ENCODE data around the gene PSMA6.
"Not testable (repeated sequence)": the region's sequence is repeated elsewhere in the genome, so short reads cannot be mapped to it uniquely, and the experiment has no call there.

Gene PSMA6

DNA sequence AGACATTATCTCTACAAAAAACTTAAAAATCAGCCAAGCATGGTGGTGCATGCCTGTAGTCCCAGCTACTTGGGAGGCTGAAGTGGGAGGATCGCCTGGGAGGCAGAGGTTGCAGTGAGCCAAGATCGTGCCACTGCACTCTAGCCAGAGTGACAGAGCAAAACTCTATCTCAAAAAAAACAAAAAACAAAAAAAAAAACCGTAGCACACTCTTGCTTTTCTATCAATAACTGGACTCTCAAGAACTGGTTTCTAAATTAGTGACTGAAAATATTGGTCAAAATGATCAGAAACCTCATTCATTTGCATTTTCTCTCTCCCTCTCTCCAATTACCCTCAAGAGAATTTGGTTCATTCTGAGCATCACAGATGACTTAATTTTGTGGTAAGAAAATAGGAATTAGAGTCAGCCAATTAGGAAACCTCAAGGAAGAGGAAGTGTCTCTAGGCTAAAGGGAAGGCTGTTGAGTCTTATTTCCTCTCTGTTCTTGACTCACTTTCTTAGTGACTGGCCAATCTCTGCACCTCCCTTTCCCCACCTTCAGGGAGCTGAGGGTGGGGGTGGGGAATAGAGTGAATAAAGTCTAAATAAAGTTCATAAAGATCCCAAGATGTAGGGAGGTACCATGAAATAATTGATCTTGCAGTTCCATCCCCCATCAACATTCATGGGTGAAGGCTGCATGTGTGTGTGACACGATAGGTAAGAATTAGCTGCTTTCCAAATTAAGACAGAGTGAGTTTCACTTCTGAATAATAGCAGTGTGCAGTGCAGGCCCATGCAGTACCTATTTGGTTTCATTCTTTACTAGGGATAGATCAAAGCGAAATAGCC, 6.8 kb upstream of the PSMA6 start:
- DNase-seq: no peak

DNA sequence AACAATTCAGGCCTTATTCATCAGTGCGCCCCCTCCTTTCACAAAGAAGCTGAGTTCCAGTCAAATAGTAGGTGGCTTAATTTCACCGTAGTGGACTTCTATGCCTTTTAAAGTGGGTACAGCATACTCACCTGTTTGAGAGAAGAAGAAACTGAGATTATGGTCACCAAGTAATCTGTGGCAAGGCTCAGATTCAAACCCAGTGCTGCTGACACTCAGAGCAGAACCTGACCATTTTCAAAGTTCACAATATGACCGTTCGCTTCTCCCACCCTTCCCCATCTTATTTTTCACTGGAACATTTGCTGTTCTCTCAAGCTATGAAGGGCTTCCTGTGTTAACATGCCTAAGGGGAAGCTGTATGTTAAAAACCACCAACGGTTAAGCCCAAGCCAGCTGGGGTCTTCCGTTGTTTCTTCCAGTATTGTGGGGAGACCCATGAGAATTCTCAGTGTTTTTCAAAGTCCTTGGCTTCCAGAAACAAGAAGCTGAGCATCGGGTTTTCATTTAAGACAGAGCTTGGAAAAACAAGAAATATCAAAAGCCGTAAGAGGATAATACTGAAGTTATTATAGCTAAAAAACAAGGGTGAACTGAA, 6.1 kb upstream of the PSMA6 start:
- no peak for DNase-seq

DNA sequence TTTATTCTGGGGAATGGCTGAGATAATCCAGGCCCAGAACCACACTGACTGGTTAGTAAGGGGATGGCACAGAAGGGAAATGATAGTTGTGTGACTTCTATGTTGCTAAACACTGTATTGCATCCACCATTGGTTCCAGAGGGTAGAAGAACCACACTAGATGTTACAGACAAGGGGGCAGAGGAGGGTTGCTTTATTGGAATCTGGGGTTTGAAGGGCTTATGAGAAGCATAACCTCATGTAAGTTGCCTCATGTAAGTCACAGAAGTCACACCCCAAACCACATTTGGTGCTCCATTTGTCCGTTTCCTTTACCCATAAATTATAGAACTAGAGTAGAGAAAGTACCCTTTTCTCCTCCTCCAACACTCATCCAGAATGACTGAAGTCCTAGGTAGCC, 5.5 kb upstream of the PSMA6 start:
- DNase-seq: no peak

DNA sequence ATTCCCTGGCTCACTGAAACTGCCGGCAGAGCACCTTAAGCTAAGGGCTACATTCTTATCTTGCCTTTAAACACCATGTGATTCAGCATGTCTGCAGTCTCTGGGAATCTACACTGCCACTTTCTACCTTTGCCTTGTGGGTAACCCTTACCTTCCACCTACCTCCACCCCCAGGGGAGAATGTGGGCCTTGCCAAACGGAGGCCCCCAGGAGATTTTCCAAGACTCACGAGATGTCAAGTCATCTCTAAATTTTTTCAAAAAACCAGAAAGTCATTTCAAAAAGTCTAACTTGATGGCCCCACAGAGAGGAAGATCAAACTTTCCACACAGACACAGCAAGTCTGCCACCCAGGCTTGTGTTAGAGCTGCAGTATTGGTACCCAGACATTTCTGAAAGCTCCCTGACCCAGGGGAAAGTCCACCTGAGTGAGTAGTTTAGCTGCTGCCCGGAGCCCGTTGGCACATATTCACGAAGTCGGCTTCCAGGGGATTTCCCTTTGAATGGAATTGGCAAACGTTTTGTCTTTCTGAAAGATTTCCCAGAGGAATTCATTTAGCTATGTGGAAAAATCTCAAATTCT, 4.7 kb upstream of the PSMA6 start:
- no peak for DNase-seq

DNA sequence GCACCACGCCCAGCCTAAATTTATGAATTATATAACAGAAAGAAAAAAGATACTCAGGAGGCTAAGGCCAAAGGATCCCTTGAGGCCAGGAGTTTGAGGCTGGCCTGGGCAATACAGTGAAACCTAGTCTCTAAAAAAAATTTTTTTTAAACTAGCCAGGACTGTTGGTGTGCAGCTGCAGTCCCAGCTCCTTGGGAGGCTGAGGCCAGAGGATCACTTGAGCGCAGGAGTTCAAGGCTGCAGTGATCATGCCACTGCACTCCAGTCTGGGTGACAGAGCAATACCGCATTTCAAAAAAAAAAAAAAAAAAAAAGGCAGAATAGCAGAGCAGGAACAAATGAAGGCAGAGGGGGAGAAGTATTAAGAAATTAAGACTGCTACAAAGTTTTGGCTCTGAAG, 2.6 kb upstream of the PSMA6 start:
- no peak for DNase-seq

DNA sequence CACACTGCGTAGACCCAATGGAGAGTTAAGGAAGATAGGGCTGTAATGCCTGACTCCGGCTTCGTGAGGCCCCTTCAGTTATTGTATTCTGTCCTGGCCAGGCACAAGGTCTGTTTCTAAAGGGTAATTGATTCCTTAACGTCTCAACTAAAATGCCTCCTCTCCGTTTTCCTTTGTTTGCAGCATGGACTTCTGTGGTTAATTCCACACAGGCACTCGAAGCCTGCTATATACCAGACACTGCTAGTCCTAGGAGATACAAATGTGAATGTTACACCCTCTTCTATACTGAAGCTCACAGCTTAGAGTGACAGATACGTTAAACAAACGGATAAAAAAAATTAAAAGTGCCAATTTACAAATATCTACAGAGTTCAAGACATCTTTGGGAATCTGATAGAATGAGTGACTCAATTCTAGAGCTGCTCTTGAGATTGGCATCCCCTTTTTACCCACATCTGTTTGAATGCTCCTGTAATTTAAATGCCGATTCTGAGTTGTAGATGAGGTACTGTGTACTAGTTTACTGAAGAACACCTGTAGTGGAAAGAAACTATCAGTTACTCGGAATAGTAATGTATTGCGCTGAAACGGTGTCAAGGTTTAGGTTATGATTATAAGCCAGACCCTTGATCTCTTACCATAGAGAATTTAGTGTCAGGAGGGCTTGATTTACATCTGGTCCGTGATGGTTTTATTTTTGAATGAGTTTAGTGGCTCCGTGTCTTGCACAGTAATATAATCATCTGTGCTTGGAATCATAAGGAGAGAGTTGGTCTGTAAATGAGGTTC, 784 bp downstream of the PSMA6 start:
- DNase-seq: no peak

DNA sequence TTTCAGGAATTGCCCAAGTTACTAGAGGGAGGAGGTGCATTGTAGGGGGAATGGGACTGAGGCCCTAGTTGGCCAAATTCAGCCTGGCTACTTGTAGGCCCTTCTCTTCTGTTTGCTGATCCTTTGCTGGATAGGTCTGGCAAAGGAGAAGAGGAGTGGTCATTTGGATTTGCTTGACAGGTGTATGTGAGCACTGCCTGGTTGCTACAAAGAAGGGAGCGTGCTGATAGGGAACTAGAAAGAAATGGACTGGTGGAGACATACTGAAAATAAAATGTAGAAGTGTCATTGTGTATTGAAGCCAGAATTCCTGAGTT, 3.6 kb downstream of the PSMA6 start:
- DNase-seq: no peak

DNA sequence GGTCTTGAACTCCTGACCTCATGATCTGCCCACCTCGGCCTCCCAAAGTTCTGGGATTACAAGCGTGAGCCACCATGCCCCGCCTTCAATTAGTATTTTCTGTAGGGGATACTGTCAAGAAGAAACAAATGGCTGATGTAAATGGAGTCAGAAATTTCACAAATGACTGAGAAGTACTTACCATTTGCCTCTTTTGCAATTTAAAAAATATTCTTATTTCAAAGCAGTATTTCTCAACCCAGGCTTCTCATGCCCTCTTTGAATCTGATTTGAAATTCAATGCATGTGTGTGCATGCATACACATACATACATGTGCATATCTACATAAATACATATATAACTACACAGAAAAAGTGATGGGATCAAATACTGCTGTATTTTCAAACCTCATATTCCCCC, 4.4 kb downstream of the PSMA6 start:
- DNase-seq: no peak

DNA sequence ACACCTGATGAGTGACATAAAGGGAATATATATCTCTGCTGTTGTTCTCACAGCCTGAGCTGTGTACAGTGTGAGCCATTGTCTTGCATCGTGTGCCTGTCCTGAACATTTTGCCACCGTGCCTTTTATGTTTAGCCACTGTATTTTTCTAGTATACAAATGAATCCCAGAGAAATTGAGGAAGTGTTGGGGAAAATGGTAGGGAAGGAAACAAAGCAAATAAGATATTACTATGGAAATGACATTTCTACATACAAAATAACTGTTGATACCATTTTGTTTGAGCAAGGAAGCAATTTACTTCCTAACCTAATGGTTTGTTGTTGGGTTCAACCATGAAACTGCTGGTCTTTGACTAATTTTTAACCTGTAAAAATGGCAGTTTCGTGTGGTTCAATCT, 5.5 kb downstream of the PSMA6 start:
- no peak for DNase-seq

DNA sequence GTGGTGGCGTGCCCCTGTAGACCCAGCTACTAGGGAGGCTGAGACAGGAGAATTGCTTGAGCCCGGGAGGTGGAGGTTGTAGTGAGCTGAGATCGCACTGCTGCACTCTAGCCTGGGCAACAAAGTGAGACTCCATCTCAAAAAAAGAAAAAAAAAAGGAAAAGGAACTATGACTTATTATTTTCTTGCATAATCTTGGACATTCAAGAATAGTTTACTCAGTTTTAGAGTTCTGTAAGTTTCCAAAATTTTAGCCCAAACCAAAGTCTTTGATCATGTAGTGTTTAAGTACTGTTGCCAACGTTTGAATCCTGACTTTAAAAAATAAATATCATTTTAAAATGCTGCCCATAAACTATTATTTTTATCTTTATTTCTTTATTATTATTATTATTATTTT, 6.2 kb downstream of the PSMA6 start:
- no peak for DNase-seq

DNA sequence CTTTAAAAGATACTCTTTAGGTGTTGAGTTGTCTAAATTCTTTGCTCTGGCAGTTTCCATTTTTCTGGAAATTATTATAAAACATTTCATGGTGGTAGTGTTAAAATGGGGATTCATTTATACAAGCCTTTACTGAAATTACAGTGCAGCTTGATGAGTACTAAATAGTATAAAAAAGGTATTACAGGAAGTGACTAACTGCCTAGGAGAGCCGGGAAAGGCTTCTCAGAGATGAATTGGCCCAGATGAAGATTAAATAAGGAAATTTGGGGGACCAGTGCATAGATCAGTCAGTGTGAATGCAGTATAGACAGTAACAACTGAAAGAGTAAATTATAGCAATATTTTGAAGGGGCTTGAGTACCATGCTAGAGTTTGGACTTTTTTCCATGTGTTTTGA, 7.5 kb downstream of the PSMA6 start:
- DNase-seq: no peak

DNA sequence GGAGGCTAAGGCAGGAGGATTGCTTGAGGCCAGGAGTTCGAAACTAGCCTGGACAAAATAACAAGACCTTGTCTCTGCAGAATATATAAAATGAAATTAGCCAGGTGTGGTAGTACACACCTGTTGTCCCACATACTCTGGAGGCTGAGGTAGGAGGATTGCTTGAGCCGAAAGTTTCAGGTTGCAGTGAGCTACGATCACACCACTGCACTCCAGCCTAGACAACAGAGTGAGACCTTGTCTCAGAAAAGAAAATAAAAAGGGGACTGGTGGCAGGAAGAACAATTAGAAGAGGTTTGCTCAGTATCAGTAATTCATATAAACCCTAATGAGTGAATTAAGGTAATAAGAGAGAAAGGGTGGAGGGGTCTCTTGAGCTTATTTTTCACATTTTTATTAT, 8.0 kb downstream of the PSMA6 start:
- no peak for DNase-seq

DNA sequence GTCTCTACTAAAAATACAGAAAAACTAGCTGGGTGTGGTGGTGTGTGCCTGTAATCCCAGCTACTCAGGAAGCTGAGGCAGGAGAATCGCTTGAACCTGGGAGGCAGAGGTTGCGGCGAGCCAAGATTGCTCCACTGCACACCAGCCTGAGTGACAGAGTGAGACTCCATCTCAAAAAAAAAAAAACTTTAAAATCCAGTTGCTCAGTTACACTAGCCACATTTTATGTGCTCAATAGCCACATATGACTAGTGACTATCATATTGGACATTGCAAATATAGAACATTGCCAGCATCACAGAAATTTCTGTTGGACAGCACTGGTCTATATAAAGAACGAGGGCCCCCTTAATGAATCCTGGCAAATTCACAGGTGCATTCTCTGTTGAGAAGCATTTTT, 9.2 kb downstream of the PSMA6 start:
- DNase-seq: not testable (repeated sequence)

DNA sequence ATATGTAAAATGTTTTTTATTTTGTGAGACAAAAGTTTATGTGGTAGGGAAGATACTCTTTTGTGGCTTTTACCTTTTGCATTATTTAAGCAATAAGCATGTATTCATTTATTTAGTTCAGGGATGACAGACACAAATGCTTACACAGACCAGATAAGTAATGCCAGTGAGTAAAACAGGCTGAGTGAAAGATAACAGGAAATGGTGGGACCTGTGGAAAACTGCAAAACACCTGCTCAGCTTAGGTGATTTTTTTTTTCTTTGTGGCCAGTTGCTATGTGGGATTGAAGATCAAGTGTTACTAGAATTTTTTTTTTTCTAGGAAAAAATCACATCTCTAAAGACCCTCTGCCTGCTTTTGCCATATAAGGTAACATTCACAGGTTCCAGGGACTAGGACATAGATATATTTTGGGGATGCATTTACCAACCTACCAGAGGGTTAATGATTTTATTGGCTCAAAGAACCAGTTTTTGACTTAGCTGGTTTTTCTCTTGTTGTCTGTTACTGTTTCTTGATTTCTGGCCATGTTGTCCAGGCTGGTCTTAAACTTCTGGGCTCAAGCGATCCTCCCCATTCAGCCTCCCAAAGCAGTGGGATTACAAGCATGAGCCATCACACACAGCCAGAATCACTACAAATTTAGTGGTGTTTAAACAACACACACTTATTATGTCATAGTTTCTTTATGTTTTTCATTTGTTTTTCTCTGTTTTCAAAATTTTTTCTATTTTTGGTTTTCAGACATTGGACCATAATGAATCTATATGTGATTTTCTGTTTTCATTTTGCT, 9.8 kb downstream of the PSMA6 start:
- DNase-seq: no peak

DNA sequence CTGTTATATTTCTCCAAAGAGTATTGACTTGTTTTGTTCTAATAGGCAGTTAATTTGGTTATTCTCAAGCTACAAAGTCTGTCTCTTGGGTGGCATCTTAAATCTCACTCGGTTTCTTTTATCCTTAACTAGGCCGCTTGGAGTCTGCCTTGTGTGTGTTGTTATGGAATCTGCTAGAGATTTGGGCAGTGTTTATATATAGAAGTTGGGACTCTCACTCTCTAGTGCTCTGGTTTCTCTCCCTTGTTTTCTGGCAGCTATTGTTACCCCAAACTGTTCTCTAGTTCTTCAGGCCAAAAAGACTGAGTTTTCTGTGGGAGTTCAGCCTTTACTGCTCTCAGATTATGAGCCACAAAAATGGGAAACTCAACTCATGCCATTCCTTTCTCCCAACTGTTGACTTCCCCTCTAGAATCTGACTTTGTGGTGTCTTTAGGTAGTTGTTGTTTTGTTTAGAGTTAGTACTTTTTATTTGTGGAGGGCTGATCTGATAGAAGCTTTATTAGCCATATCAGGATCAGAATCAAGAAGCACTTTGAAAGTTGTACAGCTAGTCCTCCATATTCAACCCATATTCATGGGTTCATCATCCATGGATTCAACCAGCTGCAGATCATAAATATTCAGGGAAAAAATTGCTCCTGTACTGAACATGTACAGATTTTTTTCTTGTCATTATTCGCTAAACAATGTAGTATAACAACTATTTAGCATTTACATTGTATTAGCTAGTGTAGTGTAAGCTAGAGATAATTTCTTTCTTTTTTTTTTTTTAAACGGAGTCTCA, 11.2 kb downstream of the PSMA6 start:
- DNase-seq: no peak

DNA sequence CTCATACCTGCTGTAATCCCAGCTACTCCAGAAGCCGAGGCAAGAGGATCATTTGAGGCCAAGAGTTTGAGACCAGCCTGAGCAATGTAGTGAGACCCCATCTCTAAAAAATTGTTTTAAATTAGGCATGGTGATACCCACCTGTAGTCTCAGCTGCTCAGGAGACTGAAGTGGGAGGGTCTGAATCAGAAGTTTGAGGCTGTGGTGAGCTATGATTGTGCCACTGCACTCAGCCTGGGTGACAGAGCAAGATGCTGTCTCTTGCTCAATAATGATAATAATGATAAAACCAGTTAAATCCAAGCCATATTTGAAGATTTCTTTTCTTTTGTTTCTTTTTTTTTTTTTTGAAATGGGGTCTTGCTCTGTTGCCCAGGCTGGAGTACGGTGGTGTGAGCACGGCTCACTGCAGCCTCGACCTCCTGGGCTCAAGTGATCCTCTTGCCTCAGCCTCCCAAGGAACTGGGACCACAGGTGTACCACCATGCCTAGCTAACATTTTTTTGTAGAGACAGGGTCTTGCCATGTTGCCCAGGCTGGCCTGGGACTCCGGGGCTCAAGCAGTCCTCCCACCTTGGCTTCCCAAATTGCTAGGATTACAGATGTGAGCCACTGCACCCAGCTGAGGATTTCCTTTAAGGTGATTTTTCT, 12.8 kb downstream of the PSMA6 start:
- no peak for DNase-seq

DNA sequence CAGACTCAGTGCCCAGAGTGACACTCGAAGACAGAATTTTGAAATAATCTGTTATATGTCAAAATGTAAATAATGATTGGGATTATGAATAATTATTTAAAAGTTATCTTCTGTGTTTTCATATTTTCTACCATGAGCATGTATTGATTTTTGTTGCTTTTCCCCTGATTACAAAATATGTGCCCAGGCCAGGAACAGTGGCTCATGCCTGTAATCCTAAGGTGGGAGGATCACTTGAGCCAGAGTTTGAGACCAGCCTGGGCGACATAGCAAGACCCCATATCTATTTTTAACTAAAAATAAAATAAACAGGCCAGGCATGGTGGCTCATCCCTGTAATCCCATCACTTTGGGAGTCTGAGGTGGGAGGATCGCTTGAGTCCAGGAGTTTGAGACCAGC, 13.5 kb downstream of the PSMA6 start:
- no peak for DNase-seq

DNA sequence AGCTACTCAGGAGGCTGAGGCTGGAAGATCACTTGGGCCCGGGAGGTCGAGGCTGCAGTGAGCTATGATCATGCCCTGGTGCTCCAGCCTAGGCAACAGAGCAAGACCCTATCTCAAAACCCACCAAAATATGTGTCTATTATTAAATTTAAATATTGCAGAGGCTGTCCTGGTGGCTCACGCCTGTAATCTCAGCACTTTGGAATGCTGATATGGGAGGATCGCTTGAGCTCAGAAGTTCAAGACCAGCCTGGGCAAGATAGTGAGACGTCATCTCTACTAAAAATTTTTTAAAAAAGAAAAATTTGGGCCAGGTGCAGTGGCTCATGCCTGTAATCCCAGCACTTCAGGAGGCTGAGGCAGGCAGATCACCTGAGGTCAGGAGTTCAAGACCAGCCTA, 13.9 kb downstream of the PSMA6 start:
- no peak for DNase-seq

DNA sequence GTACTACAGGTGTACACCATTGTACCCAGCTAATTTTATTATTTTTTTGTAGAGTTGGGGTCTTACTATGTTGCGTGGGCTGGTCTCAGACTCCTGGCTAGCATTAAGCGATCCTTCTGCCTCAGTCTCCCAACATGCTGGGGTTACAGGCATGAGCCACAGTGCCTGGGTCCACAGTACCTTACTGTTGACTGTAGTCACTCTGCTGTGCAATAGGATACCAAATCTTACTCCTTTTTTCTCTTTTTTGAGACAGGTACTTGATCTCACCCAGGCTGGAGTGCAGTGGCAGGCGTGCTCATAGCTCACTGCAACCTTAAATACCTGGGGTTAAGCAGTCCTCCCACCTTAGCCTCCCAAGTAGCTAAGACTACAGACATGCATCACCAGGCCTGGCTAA, 25.6 kb downstream of the PSMA6 start:
- DNase-seq: no peak

DNA sequence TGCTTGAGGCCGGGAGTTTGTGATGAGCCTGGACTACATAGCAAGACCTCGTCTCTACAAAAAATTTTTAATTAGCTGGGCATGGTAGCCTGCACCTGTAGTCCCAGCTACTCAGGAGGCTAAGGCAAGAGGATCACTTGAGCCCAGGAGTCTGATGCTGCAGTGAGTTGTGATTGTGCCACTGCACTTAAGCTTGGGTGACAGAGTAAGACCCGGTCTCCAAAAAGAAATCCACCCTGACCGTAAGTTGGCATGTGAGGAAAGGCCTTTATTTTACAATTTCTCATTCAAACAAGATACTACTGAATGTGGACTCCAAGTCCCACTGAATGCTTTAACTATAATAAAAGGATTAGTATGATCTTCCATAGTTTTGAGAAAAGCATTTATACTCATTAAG, 27.3 kb downstream of the PSMA6 start:
- DNase-seq: no peak

DNA sequence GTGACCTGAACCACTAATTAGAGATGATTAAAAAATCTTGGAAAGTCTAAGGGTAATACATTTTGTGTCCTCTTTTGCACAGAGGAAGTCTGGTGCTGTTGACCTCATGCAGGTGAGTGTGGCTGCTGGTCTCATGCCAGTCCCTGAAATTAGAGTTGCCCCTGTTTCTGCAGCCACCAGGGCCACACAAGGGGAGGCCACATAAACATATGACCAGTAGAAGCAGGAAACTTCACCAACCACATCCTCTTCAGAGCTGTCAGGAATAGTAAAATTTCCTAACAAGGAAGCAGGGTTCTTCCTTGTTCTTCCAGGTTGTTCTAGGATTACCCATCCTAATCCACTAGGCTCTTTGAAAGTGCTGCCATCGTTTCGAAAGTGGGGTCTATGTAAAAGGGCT, 28.3 kb downstream of the PSMA6 start:
- DNase-seq: no peak

DNA sequence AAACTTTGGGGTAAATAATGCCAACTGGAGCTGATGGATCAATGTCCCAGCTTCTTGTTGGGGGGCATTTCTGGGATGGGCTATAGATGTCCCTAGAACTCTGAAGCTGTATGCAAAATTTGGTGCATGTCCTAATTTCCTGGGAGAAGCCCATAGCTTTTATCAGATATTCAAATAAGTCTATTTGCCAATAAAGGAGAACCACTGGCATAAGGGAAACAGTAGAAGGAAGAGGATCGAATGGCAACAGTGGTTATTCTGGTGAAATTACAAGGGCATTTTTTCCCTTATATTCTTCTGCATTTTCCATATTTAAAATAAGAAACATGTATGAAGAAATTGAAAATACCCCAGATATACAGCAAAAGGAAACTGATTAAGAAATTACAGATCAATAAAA, 34.2 kb downstream of the PSMA6 start:
- no peak for DNase-seq
